NB4 (cell line): ENCODE measurements around the gene ZG16.

ENCODE experiments used
- POLR2A ChIP-seq: IDR thresholded peaks from 2 replicates; pipeline ENCODE4 v1.6.1; 2011; ENCODE audit warnings: mild to moderate bottlenecking; ENCODE audit not compliant: insufficient read length; ENCODE audit errors: extremely low read depth
- TF ChIP-seq, protein P1 (sequence below): IDR thresholded peaks from one replicate; pipeline ENCODE4 v1.5.1; 2012; ENCODE audit warnings: low read depth, low read length

GRCh38 chr16:29805232-29806098 lies 27.4 kb downstream of the ZG16 start:
- TF ChIP-seq, protein P1, sequence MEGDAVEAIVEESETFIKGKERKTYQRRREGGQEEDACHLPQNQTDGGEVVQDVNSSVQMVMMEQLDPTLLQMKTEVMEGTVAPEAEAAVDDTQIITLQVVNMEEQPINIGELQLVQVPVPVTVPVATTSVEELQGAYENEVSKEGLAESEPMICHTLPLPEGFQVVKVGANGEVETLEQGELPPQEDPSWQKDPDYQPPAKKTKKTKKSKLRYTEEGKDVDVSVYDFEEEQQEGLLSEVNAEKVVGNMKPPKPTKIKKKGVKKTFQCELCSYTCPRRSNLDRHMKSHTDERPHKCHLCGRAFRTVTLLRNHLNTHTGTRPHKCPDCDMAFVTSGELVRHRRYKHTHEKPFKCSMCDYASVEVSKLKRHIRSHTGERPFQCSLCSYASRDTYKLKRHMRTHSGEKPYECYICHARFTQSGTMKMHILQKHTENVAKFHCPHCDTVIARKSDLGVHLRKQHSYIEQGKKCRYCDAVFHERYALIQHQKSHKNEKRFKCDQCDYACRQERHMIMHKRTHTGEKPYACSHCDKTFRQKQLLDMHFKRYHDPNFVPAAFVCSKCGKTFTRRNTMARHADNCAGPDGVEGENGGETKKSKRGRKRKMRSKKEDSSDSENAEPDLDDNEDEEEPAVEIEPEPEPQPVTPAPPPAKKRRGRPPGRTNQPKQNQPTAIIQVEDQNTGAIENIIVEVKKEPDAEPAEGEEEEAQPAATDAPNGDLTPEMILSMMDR: no peak
- peak; percentile 74 for TF ChIP-seq POLR2A
